H1 (cell line): ENCODE data around the gene ZBTB25. TPM values are rescaled to one million over a fixed set of nuclear protein-coding genes. Genes with fewer than 3 reads are reported as not detected.

Source experiments
- ATF2 ChIP-seq: IDR thresholded peaks from 2 replicates; pipeline ENCODE4 v1.6.1; 2012; ENCODE audit warnings: low read length, inconsistent platforms
- ATF3 ChIP-seq: IDR thresholded peaks from 2 replicates; pipeline ENCODE4 v1.6.1; 2011; ENCODE audit warnings: low read depth, mild to moderate bottlenecking, low read length; ENCODE audit not compliant: insufficient read depth
- BCL11A ChIP-seq, 2 experiments: IDR thresholded peaks; one replicate each; pipeline ENCODE4 v1.6.1; 2011; ENCODE audit warnings: low read depth in 2 of 2, low read length in 2 of 2, mild to moderate bottlenecking in 2 of 2
- CHD1 ChIP-seq: IDR thresholded peaks from 2 replicates; pipeline ENCODE4 v1.6.1; 2012; ENCODE audit warnings: low read depth, low read length, improper control_type of control experiment
- CHD2 ChIP-seq: IDR thresholded peaks from 2 replicates; pipeline ENCODE4 v1.6.1; 2012; ENCODE audit warnings: low read length, improper control_type of control experiment
- CTBP2 ChIP-seq: IDR thresholded peaks from 2 replicates; pipeline ENCODE4 v1.7.0; 2011; ENCODE audit warnings: borderline replicate concordance, mild to moderate bottlenecking, moderate library complexity, mixed read lengths, low read length; ENCODE audit not compliant: insufficient read depth, insufficient read length
- CTCF ChIP-seq, 3 experiments: IDR thresholded peaks; 1 replicate in 2 of 3; 2 replicates in 1 of 3; pipeline versions ENCODE4 v1.5.1 to v1.6.1; 2011; ENCODE audit warnings: low read length in 3 of 3, mild to moderate bottlenecking in 3 of 3, inconsistent platforms in 2 of 3, low read depth in 1 of 3, moderate library complexity in 1 of 3; ENCODE audit not compliant: insufficient read depth in 1 of 3; ENCODE audit errors: control extremely low read depth in 1 of 3
- E2F6 ChIP-seq: IDR thresholded peaks from 2 replicates; pipeline ENCODE4 v1.6.1; 2012; ENCODE audit warnings: inconsistent platforms
- GABPA ChIP-seq: IDR thresholded peaks from 2 replicates; pipeline ENCODE4 v1.6.1; 2011; ENCODE audit warnings: mild to moderate bottlenecking, low read length, moderate library complexity, borderline replicate concordance; ENCODE audit not compliant: insufficient read depth
- HDAC6 ChIP-seq: IDR thresholded peaks from one replicate; pipeline ENCODE4 v1.7.1; 2012; ENCODE audit warnings: low read depth, mild to moderate bottlenecking, inconsistent platforms, low read length, moderate library complexity
- JUN ChIP-seq: IDR thresholded peaks from 2 replicates; pipeline ENCODE4 v1.6.1; 2011; ENCODE audit warnings: low read depth, mild to moderate bottlenecking, improper control_type of control experiment, low read length
- MAFK ChIP-seq: IDR thresholded peaks from 2 replicates; pipeline ENCODE4 v1.6.1; 2012; ENCODE audit warnings: low read depth, mild to moderate bottlenecking, improper control_type of control experiment, low read length
- NRF1 ChIP-seq: IDR thresholded peaks from 2 replicates; pipeline ENCODE4 v1.6.1; 2011; ENCODE audit warnings: mild to moderate bottlenecking, low read depth, low read length, improper control_type of control experiment
- POLR2A ChIP-seq, 2 experiments: IDR thresholded peaks; 1 replicate in 1 of 2; 2 replicates in 1 of 2; pipeline ENCODE4 v1.6.1; 2011; ENCODE audit warnings: low read depth in 2 of 2, low read length in 2 of 2, mild to moderate bottlenecking in 2 of 2; ENCODE audit errors: control extremely low read depth in 1 of 2
- POLR2AphosphoS5 ChIP-seq: IDR thresholded peaks from 2 replicates; pipeline ENCODE4 v1.6.1; 2011; ENCODE audit warnings: low read depth, low read length
- RXRA ChIP-seq: IDR thresholded peaks from 2 replicates; pipeline ENCODE4 v1.6.1; 2011; ENCODE audit warnings: low read depth, mild to moderate bottlenecking, low read length, moderate library complexity; ENCODE audit not compliant: insufficient read depth
- SRF ChIP-seq: IDR thresholded peaks from 2 replicates; pipeline ENCODE4 v1.6.1; 2011; ENCODE audit warnings: mild to moderate bottlenecking, low read depth, low read length, moderate library complexity
- YY1 ChIP-seq: IDR thresholded peaks from 2 replicates; pipeline ENCODE4 v1.6.1; 2011; ENCODE audit warnings: low read depth, mild to moderate bottlenecking, low read length
- polyA plus RNA-seq, 7 experiments: library from polyadenylated mRNA; depleted of rRNA in 3 of 7; stranded (reverse) in 5 of 7; unstranded in 2 of 7; fragments of >200 nt in 5 of 7; fragments of 200-250 nt in 2 of 7; gene quantifications; 1 replicate in 5 of 7; 2 replicates in 1 of 7; 4 replicates in 1 of 7; pipeline versions ENCODE4 v1.2.1 to v1.2.3, GENCODE V29; 2011 to 2013; ENCODE audit warnings: missing spikeins in 2 of 7, mixed read lengths in 2 of 7
- total RNA-seq: library from RNA; stranded (reverse); fragmentation: NEBNext Ultra II Directional; extraction: Animal tissue kit (Norgen Biotek cat#: 25700); gene quantifications from 2 replicates; pipeline ENCODE4 v1.2.1, GENCODE V29; 2021

Gene ZBTB25
- total and polyA plus RNA-seq, 2 of the 8 experiments (the other 6 are each of a cell fraction or from before 2014, with no cell fraction given) = 5.4 to 11.4 TPM

GRCh38 chr14:64503434-64504309, at the start of gene ZBTB25 (continued):
- no peak for TF ChIP-seq BCL11A (IDR thresholded peaks at IDR 0.05; ENCODE audit: low read depth in 2 of 2, low read length in 2 of 2)
- no peak for TF ChIP-seq MAFK
- no peak; the same call in 1 of the 2 replicates for TF ChIP-seq POLR2AphosphoS5
- TF ChIP-seq HDAC6 = no peak
- no peak for TF ChIP-seq RXRA
- TF ChIP-seq ATF3 = 0 out of 2 replicates have a peak, but pooled peaks have one; percentile 48
- peak; percentile 94 for TF ChIP-seq CHD2
- peak; percentile 74; the same call in 1 of the 2 replicates for TF ChIP-seq E2F6
- TF ChIP-seq CTCF (IDR thresholded peaks at IDR 0.05; ENCODE audit: control extremely low read depth in 1 of 3, insufficient read depth in 1 of 3, low read depth in 1 of 3, low read length in 3 of 3) = no peak
- TF ChIP-seq NRF1 = no peak
- TF ChIP-seq POLR2A (IDR thresholded peaks at IDR 0.05; ENCODE audit: control extremely low read depth in 1 of 2, low read depth in 2 of 2, low read length in 2 of 2) = peak; percentile 15 to 62; a peak in 2 of 3 replicates
- TF ChIP-seq JUN = no peak
- no peak for TF ChIP-seq SRF
- TF ChIP-seq GABPA = peak; percentile 8; the same call in 1 of the 2 replicates
- TF ChIP-seq YY1 = 0 out of 2 replicates have a peak, but pooled peaks have one; percentile 13
- no peak for TF ChIP-seq ATF2
- TF ChIP-seq CTBP2 = no peak
- TF ChIP-seq CHD1 = peak; percentile 20; the same call in 1 of the 2 replicates
